Muscle layer of duodenum (tissue), 2 donors: Measurements from ENCODE around the gene TRIP12.
"Not testable (repeated sequence)": the region's sequence is repeated elsewhere in the genome, so short reads cannot be mapped to it uniquely, and the experiment has no call there.

Experiments
- H3K27ac ChIP-seq: one replicate; pipeline ENCODE4 v1.7.0; 2013; ENCODE audit warnings: mild to moderate bottlenecking, low read length
- H3K27me3 ChIP-seq: one replicate; pipeline ENCODE4 v1.7.0; 2013; ENCODE audit warnings: low read depth, mild to moderate bottlenecking, control low read depth, low read length
- H3K36me3 ChIP-seq, 2 donors: one replicate each; pipeline ENCODE4 v1.7.0; 2013; ENCODE audit warnings: low read length in 2 of 2, control low read depth in 1 of 2, mild to moderate bottlenecking in 1 of 2; ENCODE audit not compliant: insufficient read depth in 2 of 2, control insufficient read depth in 1 of 2
- H3K4me1 ChIP-seq, 2 donors: one replicate each; pipeline ENCODE4 v1.7.0; 2013; ENCODE audit warnings: low read length in 2 of 2, mild to moderate bottlenecking in 2 of 2, control low read depth in 1 of 2, moderate library complexity in 1 of 2; ENCODE audit not compliant: insufficient read depth in 2 of 2, control insufficient read depth in 1 of 2
- H3K4me3 ChIP-seq, 2 donors: one replicate each; pipeline ENCODE4 v1.7.0; 2013; ENCODE audit warnings: low read length in 2 of 2, low read depth in 1 of 2, mild to moderate bottlenecking in 1 of 2
- H3K9me3 ChIP-seq, 2 donors: one replicate each; pipeline ENCODE4 v1.7.0; 2013; ENCODE audit warnings: low read length in 2 of 2, control low read depth in 1 of 2, mild to moderate bottlenecking in 1 of 2; ENCODE audit not compliant: control insufficient read depth in 1 of 2
- donor health status: healthy.

The TRIP12 gene

GRCh38 chr2:229921892-229922448, at the start of gene TRIP12:
Gene TRIP12 (minus strand): TSS chr2:229922009. CDS start chr2:229880079, 41,930 bp downstream.
- no peaks in the 10 kb centered on the region for H3K27me3 ChIP-seq
- peak within 1 kb of the TSS; percentile 89 to 100 for H3K4me3 ChIP-seq
- H3K27ac ChIP-seq, result peak within 1 kb of the TSS; percentile 95
- peaks cover 8 to 13% of the 10 kb centered on the region in 2 donors for H3K36me3 ChIP-seq
- H3K9me3 ChIP-seq, result no peaks in the 10 kb centered on the region
- H3K4me1 ChIP-seq, result peaks cover 8 to 25% of the 10 kb centered on the region in 2 donors

GRCh38 chr2:229971298-229971790, 49.5 kb upstream of the TRIP12 start:
- Histone ChIP-seq H3K27ac (no peak overlapping the region), H3K27me3 (no peaks in the 10 kb centered on the region), H3K9me3 (no peaks in the 10 kb centered on the region), H3K4me1 (peaks cover 0 to 6% of the 10 kb centered on the region in 2 donors), H3K4me3 (no peak overlapping the region), H3K36me3 (no peaks in the 10 kb centered on the region)

- Histone ChIP-seq H3K36me3 (no peaks in the 10 kb centered on the region), H3K9me3 (no peaks in the 10 kb centered on the region), H3K4me1 (peaks cover 0 to 6% of the 10 kb centered on the region in 2 donors), H3K27me3 (no peaks in the 10 kb centered on the region), H3K4me3 (no peak overlapping the region), H3K27ac (no peak overlapping the region)
These were observed 48.6 kb upstream of the TRIP12 start for GRCh38 chr2:229970406-229970805.

- Histone ChIP-seq H3K9me3 (no peaks in the 10 kb centered on the region), H3K27ac (no peak overlapping the region), H3K36me3 (no peaks in the 10 kb centered on the region), H3K4me1 (peaks cover 0 to 6% of the 10 kb centered on the region in 2 donors), H3K27me3 (no peaks in the 10 kb centered on the region), H3K4me3 (no peak overlapping the region)
These were observed 48.1 kb upstream of the TRIP12 start for GRCh38 chr2:229969921-229970320.

- not testable (repeated sequence) for H3K27me3 ChIP-seq, H3K4me3 ChIP-seq, H3K27ac ChIP-seq, H3K4me1 ChIP-seq, H3K9me3 ChIP-seq, H3K36me3 ChIP-seq
These were observed 41.8 kb upstream of the TRIP12 start for GRCh38 chr2:229963596-229963995.

GRCh38 chr2:229956491-229956890, 34.7 kb upstream of the TRIP12 start:
- no peaks in the 10 kb centered on the region for H3K4me1 ChIP-seq
- H3K27me3 ChIP-seq, result no peaks in the 10 kb centered on the region
- no peaks in the 10 kb centered on the region for H3K36me3 ChIP-seq
- no peaks in the 10 kb centered on the region for H3K9me3 ChIP-seq
- no peak overlapping the region for H3K27ac ChIP-seq
- H3K4me3 ChIP-seq, result no peak overlapping the region

- Histone ChIP-seq H3K36me3 (no peaks in the 10 kb centered on the region), H3K4me1 (no peaks in the 10 kb centered on the region), H3K27me3 (no peaks in the 10 kb centered on the region), H3K4me3 (no peak overlapping the region), H3K27ac (no peak overlapping the region), H3K9me3 (no peaks in the 10 kb centered on the region)
These were observed 33.9 kb upstream of the TRIP12 start for GRCh38 chr2:229955663-229956062.

GRCh38 chr2:229952256-229952835, 30.5 kb upstream of the TRIP12 start:
- Histone ChIP-seq H3K4me1 (no peaks in the 10 kb centered on the region), H3K4me3 (no peak overlapping the region), H3K27me3 (no peaks in the 10 kb centered on the region), H3K9me3 (no peaks in the 10 kb centered on the region), H3K36me3 (no peaks in the 10 kb centered on the region), H3K27ac (no peak overlapping the region)

GRCh38 chr2:229947544-229947943, 25.7 kb upstream of the TRIP12 start:
- Histone ChIP-seq H3K4me1 (no peaks in the 10 kb centered on the region), H3K4me3 (no peak overlapping the region), H3K27me3 (no peaks in the 10 kb centered on the region), H3K9me3 (no peaks in the 10 kb centered on the region), H3K27ac (no peak overlapping the region), H3K36me3 (no peaks in the 10 kb centered on the region)

- Histone ChIP-seq H3K36me3 (no peaks in the 10 kb centered on the region), H3K9me3 (no peaks in the 10 kb centered on the region), H3K4me3 (no peak overlapping the region), H3K27ac (no peak overlapping the region), H3K27me3 (no peaks in the 10 kb centered on the region), H3K4me1 (no peaks in the 10 kb centered on the region)
These were observed 24.2 kb upstream of the TRIP12 start for GRCh38 chr2:229945975-229946374.

- no peaks in the 10 kb centered on the region for H3K4me1 ChIP-seq
- H3K27ac ChIP-seq, result no peak overlapping the region
- no peaks in the 10 kb centered on the region for H3K27me3 ChIP-seq
- H3K36me3 ChIP-seq, result no peaks in the 10 kb centered on the region
- H3K4me3 ChIP-seq, result no peak overlapping the region
- no peaks in the 10 kb centered on the region for H3K9me3 ChIP-seq
These were observed 22.1 kb upstream of the TRIP12 start for GRCh38 chr2:229943770-229944449.
